HuH-7 (cell line): ENCODE results near the gene CDH8.

Source experiments
- DNase-seq: peaks from one replicate; pipeline ENCODE4 v3.0.0; 2011; ENCODE audit warnings: low spot score

CDH8 gene

DNA sequence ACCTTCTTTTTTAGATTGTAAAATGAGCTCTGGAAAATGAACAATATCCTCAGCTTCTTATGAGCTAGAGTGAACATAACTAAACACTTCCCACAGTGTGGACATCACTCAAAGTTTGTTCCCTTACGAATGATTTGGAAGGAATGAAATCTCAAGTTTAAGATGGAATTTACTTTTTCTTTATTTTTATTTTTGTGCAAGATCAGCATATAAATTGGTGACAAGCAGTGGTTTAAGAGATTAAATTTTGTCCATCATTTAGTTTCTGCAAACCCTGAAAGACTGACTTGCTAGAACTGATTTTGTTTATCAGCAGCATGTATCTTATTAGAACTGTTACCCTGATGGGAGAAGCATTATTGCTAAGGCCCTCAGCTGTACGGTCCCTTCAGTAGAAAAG is 420.1 kb downstream of the CDH8 start:
- DNase-seq: no peak

DNA sequence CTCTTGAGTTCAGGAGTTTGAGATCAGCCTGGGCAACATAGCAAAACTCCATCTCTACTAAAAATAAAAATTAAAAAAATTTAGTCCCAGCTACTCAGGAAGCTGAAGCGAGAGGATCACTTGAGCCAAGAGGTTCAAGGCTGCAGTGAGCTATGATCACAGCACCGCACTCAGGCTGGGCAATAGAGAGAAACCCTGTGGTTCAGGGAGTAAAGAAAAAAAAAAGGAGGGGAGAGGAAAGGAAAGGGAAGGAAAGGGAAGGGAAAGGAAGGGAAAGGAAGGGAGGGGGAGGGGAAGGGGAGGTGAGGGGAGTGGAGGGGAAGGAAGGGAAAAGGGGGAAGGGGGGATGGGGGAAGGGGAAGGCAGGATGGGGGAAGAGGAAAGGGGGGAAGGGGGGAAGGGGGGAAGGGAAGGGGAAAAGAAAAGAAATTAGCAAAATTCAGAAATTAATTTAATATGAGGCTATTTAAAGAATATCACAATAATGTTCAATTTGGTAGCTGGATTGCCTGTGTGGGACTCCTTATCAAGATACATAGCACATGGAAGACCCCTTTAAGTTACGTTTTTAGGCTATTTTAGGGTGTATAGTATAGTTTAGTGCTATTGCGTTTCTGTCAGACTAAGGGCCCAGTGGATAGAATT is 424.3 kb downstream of the CDH8 start:
- no peak for DNase-seq

DNA sequence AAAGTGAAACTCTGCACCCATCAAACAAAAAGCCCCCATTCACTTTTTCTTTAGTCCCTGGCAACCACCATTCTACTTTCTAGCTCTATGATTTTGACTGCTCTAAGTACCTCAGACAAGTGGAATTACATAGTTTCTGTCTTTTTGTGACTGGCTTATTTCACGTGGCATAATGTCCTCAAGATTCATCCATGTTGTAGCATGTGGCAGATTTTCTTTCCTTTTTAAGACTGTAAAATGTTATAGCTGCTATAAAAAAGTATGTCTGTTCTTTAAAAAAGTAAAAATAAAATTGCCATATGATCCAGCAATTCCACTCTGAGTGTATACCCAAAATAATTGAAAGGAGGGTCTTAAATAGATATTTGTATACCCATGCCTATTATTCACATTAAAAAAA is 429.7 kb downstream of the CDH8 start:
- DNase-seq: no peak
